Measurements from ENCODE around the gene CNPY3.
A peak's percentile ranks its signal among the peaks of the same experiment; 100 is the strongest.
"Not testable (repeated sequence)": the region's sequence is repeated elsewhere in the genome, so short reads cannot be mapped to it uniquely, and the experiment has no call there.

The CNPY3 gene

DNA sequence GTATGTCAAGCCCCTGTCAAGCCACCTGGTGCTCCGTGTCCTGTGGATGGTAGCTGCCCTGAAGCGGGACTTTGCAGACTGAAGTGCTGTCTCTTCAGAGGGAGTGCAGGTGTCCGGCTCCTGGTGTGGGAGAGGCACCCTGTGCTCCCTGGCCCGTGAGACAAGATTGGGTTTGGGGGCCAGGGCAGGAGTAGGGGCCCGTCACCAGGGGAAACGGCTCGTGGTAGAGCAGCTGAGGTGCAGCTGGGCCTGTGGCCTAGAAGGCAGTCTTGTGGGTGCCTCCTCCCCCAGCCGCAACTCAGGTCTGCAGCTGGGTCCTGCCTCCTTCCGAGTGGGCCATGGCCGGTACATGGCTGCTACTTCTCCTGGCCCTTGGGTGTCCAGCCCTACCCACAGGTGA is 13.5 kb upstream of the CNPY3 start, which contains the start of gene PTCRA:
TSS of gene PTCRA (plus strand) at position 322 of the 400 bp plus-strand sequence. CDS start at position 339, 17 bp downstream.
- no peak for DNase-seq (ENCODE audit: low read depth)

DNA sequence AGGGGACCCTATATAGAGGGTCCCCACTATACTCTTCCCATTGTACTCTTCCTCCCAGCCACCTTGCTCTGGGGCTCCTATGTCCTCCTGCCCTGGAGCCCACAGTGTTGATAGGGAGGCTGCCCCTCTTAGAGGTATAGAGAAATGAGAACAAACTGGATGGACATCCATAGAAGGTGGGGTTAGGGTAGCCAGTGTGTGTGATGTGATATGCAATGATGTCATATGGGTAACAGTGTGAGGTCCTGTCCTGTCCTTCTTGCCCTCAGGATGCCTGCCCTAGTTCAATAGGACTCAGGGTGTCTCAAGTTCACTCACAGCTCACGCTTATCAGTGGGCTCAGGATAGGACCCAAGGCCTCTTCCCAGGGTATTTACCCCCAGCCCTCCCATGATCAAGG is 13.0 kb upstream of the CNPY3 start:
- DNase-seq (ENCODE audit: low read depth): no peak

DNA sequence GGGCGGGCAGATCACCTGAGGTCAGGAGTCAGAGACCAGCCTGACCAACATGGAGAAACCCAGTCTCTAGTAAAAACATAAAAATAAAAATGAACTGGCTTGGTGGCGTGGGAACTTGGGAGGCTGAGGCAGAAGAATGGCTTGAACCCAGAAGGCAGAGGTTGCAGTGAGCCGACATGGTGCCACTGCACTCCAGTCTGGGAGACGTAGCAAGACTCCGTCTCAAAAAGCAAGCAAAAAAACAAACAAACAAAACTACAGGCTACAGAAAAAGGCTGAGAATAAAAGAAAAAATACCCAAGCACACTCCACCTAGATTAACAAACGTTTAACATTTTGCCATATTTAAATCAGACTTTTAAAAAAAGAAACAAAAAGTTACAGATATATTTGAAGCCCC is 7.5 kb upstream of the CNPY3 start:
- DNase-seq (ENCODE audit: low read depth): no peak

DNA sequence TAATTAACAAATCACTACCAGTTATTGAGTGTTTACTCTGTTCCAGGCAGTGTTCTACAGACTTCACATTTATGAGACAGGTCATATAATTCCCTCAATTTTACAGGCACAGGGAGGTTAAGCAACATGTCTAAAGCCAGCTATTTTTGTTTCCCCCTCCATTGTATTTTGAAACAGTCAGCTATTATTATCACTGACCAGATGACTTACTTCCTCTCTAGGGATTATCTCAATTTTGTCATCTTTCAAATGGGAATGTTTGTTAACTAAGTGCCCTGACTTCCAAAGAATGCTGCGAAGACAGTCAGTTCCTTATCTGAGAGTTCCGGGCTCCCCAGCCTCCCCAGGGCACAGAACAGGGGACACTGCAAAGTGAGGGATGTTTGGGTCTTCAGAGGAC is 5.6 kb upstream of the CNPY3 start:
- DNase-seq (ENCODE audit: low read depth): no peak

DNA sequence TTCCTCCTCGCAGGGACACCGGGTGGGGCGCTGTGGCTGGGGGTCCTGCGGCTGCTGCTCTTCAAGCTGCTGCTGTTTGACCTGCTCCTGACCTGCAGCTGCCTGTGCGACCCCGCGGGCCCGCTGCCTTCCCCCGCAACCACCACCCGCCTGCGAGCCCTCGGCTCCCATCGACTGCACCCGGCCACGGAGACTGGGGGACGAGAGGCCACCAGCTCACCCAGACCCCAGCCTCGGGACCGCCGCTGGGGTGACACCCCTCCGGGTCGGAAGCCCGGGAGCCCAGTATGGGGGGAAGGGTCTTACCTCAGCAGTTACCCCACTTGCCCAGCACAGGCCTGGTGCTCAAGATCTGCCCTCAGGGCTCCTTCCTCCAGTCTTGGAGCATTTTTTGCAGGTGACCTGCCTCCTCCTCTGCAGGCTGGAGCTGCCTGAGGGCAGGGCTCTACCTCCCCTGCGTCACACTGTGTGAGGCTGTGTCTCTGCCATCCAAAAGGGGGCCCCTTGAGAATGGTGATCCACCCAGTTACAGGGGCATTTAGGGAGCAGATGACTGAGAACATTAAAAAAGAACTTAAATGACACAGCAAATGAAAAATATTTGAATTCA is 3.9 kb upstream of the CNPY3 start:
- DNase-seq (ENCODE audit: low read depth): no peak

DNA sequence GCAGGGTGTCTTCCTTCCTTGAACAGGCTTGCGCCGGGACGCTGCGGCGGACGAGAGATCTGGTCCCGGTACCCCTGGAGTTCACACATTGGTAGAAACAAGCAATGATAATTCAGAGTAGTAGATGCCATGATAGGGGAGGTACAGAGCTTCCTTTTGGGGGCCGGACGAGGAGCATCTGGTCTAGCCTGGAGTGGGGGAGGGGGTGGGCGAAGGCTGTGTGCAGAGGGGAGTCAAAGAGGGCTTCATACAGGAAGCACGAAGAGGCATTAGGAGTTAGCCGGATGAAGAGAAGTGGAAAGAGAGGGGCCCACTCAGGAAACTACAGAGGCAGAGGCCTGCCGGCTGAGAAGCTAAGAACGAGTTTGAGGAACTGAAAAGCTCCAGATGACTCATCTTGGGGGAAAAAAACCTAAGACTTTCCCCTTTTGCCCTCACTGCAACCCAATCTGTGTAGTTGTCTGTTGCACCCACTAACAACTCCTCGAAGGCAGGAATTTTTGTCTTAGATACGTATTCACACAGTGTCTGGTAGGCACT is 611 bp downstream of the CNPY3 start:
- peak; percentile 45 for DNase-seq (ENCODE audit: low read depth)

DNA sequence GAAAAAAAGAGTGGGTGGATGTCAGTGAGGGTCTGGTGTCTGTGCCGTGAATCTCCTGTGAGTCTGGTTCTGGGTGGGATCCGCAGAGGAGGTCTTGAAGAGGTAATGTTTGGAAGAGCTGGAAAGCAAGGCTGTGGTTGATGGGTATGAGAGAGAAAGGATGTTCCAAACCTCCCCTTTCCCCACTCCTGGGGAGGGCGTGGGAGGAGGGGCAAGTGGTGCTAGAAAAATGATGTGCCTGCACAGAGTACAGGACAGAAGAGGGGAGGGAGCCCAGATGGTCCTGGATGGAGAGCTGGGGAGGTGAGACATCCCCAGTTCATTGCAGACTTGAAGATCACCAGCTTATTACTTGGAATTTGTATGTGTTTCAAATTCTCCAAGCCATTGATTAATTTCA is 3.1 kb downstream of the CNPY3 start:
- DNase-seq (ENCODE audit: low read depth): no peak

DNA sequence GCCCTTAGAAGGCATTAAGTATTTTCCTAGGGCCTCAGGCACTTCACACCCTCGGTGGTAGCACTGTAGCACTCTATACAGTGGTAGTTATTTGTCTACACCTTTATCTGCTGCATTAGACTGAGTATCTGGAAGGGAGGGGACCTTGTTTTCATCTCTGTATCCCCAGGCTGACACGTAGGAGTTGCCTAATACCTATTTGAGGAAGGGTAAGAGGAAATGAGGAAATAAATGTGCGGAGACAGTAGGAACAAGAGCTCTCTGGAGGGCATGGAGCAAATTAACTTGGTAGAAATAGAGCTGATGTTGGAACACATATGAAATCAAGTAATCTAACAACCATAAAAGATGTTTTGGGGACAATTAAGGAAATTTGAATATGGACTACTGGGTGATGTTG is 3.9 kb downstream of the CNPY3 start:
- no peak for DNase-seq (ENCODE audit: low read depth)

DNA sequence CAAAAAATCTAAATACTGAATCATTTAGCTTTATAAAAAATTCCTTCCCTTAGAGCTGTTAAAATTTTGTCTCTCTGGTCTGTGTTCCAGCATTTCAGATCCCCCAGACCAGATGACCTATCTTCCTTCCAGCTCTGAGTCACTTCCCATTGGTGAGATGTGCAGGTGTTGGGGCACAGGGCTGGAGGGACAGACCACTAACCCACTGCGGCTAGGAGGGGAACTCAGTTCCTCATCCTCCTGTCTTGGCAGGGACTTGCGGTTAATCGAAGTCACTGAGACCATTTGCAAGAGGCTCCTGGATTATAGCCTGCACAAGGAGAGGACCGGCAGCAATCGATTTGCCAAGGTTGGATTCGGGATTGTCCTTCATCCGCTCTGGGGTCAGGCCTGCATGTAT is 6.0 kb downstream of the CNPY3 start:
- DNase-seq (ENCODE audit: low read depth): no peak

DNA sequence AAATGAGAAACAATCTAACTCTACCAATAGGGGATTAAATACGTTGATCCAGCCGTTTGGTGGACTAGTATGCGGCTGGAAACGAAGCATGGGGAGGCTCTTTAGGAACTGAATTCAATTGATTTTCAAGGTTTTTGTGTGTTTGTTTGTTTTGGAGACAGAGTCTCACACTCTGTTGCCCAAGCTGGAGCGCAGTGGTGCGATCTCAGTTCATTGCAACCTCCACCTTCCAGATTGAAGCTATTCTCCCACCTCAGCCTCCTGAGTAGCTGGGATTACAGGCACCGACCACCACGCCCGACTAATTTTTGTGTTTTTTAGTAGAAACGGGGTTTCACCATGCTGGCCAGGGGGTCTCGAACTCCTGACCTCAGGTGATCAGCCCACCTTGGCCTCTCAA is 7.1 kb downstream of the CNPY3 start:
- no peak for DNase-seq (ENCODE audit: low read depth)

DNA sequence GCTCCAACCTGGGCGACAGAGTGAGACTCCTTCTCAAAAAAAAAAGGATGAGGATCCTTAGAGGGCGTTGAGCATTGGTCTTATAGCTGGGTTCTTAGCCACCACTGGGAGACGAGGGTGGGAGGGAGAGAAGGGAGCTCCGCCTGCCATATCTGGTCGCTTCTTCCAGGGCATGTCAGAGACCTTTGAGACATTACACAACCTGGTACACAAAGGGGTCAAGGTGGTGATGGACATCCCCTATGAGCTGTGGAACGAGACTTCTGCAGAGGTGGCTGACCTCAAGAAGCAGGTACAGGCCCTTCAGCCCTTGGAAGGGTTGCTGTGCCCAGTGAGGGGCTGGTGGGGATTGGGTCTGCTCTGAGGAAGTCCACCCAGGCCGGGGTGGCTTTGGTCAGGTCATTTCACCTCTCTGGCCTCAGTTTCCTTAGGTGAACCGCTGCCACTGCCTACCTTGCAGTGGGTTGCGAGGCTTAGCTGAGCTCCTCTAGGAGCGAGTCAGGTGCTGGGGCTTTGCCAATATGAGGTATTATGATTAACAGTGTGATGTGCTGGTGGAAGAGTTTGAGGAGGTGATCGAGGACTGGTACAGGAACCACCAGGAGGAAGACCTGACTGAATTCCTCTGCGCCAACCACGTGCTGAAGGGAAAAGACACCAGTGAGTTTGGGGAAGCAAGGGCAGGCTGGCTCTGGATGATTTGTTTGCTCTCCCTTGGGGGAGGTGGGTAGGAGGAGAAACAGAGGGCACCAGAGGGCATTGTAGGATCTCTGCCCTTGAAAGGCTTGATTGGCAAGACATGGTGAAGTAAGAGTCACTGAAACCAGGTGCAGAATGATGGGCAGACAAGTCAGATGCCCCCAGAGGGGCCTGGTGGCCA is 8.5 kb downstream of the CNPY3 start:
- no peak for DNase-seq (ENCODE audit: low read depth)

DNA sequence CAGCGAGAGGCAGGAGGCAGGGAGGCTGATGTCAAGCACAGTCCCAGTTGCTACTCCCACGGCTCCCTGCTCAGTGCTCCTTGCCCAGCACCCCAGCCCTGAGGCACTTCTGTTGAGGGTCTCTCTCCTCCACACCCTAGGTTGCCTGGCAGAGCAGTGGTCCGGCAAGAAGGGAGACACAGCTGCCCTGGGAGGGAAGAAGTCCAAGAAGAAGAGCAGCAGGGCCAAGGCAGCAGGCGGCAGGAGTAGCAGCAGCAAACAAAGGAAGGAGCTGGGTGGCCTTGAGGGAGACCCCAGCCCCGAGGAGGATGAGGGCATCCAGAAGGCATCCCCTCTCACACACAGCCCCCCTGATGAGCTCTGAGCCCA is 9.1 kb downstream of the CNPY3 start:
- no peak for DNase-seq (ENCODE audit: low read depth)

DNA sequence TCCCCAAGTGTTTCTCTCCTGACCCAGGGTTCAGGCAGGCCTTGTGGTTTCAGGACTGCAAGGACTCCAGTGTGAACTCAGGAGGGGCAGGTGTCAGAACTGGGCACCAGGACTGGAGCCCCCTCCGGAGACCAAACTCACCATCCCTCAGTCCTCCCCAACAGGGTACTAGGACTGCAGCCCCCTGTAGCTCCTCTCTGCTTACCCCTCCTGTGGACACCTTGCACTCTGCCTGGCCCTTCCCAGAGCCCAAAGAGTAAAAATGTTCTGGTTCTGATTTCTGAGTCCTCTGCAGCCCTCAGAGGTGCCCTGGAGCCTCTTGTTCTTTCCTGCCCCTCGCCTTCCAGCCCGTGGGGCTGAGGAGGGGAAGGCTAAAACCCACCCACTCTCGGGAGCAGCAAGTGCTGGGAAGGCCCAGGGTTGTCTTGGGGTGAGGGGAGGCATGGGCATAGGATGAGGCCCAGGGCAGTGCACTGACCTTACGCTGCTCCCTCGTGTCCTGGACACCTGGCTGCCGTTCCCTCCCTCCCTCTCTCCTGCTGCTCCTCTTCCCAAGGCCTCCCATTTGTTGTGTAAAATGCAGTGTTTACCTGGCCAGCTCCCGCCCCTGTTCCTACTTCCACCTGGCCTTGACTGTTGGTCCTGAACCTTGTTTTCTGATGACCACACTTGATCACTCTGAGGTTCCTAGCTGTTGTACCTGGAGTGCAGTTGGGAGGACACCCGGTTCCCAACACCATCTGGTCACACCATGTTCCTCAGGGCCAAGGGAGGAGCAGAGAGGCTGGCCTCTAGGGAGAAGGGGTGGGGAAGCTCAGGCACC is 9.9 kb downstream of the CNPY3 start:
- no peak for DNase-seq (ENCODE audit: low read depth)

DNA sequence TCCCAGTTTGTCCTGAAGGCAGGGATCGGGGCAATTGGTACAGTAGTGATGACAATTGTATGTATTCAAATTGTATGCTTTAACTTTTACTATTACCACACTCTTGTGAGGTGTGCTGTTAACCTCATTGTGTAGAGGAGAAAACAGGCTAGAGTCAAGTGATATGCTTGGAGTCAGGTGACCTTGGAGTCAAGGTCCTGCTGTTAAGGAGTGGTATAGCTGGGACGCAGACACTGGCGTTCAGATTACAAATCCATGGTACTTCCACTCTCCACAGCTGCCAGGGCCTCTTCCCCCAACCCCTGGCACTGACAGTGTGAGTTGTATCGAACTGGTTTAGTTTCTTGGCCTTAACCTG is 10.5 kb downstream of the CNPY3 start:
- no peak for DNase-seq (ENCODE audit: low read depth)

DNA sequence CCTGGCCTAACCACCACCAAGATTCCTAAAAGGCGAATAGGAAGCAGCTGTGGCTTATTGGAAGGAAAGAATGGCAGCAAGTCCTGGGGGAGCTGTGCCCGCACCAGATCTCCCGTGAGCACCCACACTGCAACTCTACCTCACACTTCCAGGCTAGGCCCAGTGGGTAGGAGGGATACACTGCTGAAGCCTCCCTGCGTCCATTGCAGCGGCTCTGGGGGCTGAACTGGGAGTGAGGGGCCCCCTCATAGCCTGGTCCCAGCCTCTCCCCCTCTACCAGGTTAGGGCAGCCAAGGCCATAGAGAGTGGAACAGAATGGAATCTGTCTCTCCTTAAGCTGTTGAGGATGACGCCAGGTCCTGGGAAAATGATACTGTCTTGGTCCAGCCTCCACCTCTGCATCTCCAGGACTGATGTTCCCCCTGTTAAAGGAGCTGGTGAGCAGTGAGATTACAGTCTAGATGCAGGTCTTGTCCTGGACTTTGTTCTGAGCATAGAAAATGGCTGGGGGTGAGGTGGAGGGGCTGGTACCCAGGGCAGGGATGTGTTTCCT is 11.3 kb downstream of the CNPY3 start:
- DNase-seq (ENCODE audit: low read depth): no peak

DNA sequence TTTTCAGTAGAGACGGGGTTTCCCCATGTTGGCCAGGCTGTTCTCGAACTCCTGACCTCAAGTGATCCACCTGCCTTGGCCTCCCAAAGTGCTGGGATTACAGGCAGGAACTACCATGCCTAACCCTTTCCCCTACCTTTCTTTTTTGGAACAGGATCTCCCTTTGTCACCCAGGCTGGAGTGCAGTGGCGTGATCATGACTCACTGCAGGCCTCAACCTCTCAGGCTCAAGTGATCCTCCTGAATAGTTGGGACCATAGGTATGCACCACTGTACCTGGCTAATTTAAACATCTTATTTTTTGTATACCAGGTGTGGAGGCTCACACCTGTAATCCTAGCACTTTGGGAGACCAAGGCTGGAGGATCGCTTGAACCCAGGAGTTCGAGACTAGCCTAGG is 12.1 kb downstream of the CNPY3 start:
- DNase-seq (ENCODE audit: low read depth): not testable (repeated sequence)

DNA sequence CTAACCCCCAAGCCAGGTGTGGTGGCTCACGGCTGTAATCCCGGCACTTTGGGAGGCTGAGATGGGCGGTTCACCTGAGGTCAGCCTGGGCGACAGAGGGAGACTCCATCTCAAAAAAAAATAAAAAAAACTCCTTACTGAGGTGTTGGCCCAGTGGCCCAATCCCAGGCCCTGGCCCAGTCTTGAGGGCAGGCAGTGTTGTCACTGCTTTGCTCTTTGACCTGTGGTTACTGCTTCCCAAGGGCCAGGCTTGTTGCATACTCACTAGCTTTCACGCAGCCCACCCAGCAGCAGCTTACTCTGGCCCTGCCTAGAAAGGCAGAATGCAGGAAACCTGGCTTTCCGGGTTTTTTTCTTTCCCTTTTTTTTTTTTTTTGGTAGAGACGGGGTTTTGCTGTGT is 13.2 kb downstream of the CNPY3 start:
- DNase-seq (ENCODE audit: low read depth): no peak

DNA sequence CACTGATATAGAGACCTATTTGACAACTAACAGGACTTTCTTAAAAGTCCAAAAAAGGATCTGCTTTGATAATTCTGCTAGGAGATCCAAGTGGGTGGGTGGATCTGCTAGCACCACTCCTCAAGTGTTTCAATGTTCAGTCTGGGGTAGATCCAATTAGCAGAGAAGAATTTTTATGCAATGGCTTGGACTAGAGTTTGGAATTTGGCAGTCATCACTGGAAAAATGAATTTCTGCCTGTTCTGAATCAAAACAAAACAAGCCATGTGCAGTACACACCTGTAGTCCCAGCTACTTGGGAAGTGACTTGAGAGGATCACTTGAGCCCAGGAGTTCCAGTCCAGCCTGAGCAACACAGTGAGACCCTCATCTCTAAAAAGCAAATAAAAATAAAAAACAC is 18.7 kb downstream of the CNPY3 start:
- no peak for DNase-seq (ENCODE audit: low read depth)

DNA sequence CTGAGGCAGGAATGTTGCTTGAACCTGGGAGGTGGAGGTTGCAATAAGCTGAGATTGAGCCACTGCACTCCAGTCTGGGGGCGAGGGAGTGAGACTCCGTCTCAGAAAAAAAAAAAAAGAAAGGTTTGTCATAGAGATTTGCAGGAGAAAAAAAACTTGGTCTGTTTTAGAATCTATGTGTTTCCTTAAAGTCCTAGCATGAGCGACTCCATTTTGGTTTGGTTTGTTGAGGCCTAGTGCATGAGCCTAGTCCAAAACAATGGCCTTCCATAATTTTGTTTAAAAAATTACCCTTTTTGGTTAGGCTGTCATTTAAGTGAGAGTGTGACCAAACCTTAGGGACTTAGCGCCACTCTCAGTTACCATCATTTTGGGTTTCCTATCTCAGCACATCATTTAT is 23.1 kb downstream of the CNPY3 start:
- no peak for DNase-seq (ENCODE audit: low read depth)

DNA sequence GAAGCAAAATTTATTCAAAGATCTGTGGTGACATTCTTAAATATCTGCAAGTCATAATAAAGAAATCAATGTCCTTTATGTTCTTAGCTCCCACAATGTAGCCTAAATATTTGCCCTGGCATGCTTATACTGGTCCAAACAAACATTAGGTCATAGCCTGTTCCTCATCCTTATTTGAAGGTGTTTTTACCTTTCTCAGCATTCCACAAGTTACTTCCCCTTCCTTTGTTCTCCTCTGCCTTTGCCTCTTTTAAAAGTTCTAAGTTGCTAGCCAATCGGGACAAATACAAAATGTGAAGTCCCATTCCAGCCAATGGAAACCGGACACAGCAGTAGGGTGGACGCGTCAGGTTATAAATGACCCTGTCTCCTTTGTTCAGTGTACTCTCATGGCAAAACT is 25.1 kb downstream of the CNPY3 start:
- DNase-seq (ENCODE audit: low read depth): not testable (repeated sequence)

DNA sequence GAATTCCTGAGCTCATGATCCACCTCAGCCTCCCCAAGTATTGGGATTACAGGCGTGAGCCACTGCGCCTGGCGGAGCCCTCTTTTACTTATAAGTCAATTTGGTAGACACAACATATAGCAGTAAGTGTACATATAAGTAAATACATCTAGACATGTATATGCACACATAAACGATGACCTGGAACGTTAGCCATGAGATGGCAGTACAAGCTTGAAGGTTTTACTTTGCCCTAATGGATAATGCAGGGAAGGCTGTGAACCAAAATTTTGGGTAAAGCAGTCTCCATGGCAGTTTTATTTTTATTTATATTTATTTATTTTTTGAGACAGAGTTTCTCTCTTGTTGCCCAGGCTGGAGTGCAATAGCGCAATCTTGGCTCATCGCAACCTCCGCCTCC is 28.8 kb downstream of the CNPY3 start:
- no peak for DNase-seq (ENCODE audit: low read depth)

DNA sequence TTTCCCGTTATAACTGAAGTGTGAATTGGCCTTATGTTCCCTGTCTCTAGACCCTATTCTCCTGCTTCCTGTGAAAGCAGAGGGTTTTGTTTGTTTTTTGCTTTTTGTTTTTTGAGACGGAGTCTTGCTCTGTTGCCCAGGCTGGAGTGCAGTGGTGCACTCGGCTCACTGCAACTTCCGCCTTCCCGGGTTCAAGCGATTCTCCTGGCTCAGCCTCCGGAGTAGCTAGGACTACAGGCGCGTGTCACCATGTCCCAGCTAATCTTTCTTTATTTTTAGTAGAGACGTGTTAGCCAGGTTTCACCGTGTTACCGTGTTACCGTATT is 30.6 kb downstream of the CNPY3 start:
- DNase-seq (ENCODE audit: low read depth): no peak
